Fibroblast of upper back skin (primary cell): ENCODE data around the gene FERD3L.

Source experiments
- DNase-seq: peaks from one replicate; pipeline ENCODE4 v3.0.0-alpha.2; 2013

FERD3L gene

GRCh38 chr7:19116121-19117090, 28.8 kb downstream of the FERD3L start:
- no peak for DNase-seq

- peak; percentile 52 for DNase-seq
These were observed 30.7 kb downstream of the FERD3L start for GRCh38 chr7:19114551-19114855.

- no peak for DNase-seq
These were observed 31.2 kb downstream of the FERD3L start for GRCh38 chr7:19113855-19114550.

GRCh38 chr7:19113002-19113350, 32.2 kb downstream of the FERD3L start:
- DNase-seq, result no peak

GRCh38 chr7:19112274-19113001, 32.8 kb downstream of the FERD3L start:
- peak; percentile 66 for DNase-seq

- DNase-seq, result peak; percentile 58
These were observed 33.5 kb downstream of the FERD3L start for GRCh38 chr7:19111474-19112273.

GRCh38 chr7:19110776-19111175, 34.4 kb downstream of the FERD3L start:
- no peak for DNase-seq

GRCh38 chr7:19110026-19110730, 35.0 kb downstream of the FERD3L start:
- no peak for DNase-seq

GRCh38 chr7:19109000-19109946, 35.9 kb downstream of the FERD3L start:
- no peak for DNase-seq

- DNase-seq, result peak; percentile 86
These were observed 37.7 kb downstream of the FERD3L start for GRCh38 chr7:19107356-19108146.

- no peak for DNase-seq
These were observed 38.2 kb downstream of the FERD3L start for GRCh38 chr7:19107081-19107355.

- no peak for DNase-seq
These were observed 38.8 kb downstream of the FERD3L start for GRCh38 chr7:19106241-19107080.

GRCh38 chr7:19105546-19105945, 39.7 kb downstream of the FERD3L start:
- no peak for DNase-seq

- no peak for DNase-seq
These were observed 40.4 kb downstream of the FERD3L start for GRCh38 chr7:19104811-19105210.

- no peak for DNase-seq
These were observed 42.3 kb downstream of the FERD3L start for GRCh38 chr7:19102884-19103283.

GRCh38 chr7:19101909-19102308, 43.3 kb downstream of the FERD3L start:
- DNase-seq, result peak; percentile 51

- peak; percentile 81 for DNase-seq
These were observed 43.7 kb downstream of the FERD3L start for GRCh38 chr7:19101472-19101871.

- DNase-seq, result no peak
These were observed 45.3 kb downstream of the FERD3L start for GRCh38 chr7:19099924-19100323.

GRCh38 chr7:19099194-19099593, 46.0 kb downstream of the FERD3L start:
- DNase-seq, result no peak
